Tongue (tissue), 2 donors: ENCODE results near the gene PRRT4. TPM values are rescaled to one million over a fixed set of nuclear protein-coding genes. Genes with fewer than 3 reads are reported as not detected.

Experiments used
- small RNA-seq: library from RNA; depleted of rRNA; stranded (forward); fragments of <200 nt; gene quantifications from one replicate; pipeline ENCODE3, GENCODE V24; 2014; ENCODE audit warnings: low replicate concordance
- total RNA-seq: library from RNA; depleted of rRNA; stranded (reverse); fragments of >200 nt; gene quantifications from one replicate; pipeline ENCODE4 v1.2.3, GENCODE V29; 2014

PRRT4 gene
- total RNA-seq, 1 donor from 2014 or later = 7.6 TPM

Small RNA genes lying within 50 kb of the gene (small RNA-seq; reads per million reads assigned to genes)
- not detected for gene RNU7-27P

Other genes starting within 250 kb of the PRRT4 start
- not detected for gene LEP, start 120.4 kb downstream of the PRRT4 start, total RNA-seq
- 28.1 TPM for gene RBM28, start 17.8 kb downstream of the PRRT4 start, total RNA-seq
- gene IMPDH1, start 48.3 kb upstream of the PRRT4 start, total RNA-seq = 15.4 TPM
- 15.4 TPM for gene HILPDA, start 94.2 kb upstream of the PRRT4 start, total RNA-seq
- 31.3 TPM for gene METTL2B, start 115.1 kb upstream of the PRRT4 start, total RNA-seq